Activated T-helper 1 cell treated with Interleukin-2 at 50 U/mL for 16 hours (primary cell): ENCODE results near the gene DYNLT4.
"Not testable (repeated sequence)": the region's sequence is repeated elsewhere in the genome, so short reads cannot be mapped to it uniquely, and the experiment has no call there.

Source experiments
- DNase-seq: peaks from one replicate; pipeline ENCODE4 v3.0.0-alpha.2; 2020; ENCODE audit warnings: low read depth

The DYNLT4 gene

DNA sequence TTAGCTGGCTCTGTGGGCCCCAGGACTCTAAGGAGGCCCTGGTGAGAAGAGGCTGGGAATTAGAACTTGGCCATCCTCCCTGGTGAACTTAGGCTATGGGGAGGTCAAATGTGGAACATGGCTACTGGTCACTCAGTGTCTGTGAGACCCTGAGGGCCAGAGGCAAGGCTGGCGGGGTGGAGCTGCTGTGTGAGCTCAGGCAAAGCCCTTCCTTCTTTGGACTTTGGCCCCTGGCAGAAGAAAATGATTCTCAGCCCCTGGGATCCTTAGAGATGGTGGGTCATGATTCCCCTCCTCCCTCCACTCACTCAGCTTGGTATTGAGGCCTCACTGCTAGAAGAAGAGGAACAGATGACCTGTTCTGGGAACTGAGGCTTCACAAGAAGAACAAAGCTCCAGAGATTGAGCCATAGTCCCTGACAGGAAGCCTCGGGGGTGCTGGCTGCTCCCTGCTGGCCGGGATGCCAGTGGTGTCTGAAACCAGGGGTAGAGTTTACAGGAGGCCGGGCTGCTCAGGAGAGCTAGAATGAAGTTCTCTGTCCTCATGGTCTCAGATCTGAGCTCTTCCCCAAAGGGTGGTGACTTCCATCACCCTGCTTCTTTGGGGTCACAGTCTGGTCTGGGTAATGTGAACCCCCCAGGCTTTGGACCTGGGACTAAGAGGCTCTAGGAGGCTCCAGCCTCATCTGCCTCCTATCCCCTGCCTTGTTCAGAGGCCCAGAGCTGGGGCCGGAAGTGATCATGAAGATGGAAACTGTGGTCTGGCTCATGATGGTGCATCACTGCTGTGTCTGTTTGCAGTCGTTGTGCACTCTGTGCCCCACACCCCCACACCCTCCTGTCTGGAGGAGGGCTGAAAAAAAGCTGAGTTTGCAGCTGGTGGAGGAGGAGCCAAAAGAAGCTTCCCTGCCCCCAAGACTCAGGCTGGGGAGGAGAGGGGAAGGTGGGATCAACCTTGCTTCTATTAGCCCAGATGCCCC lies 2.1 kb upstream of the DYNLT4 start:
- peak; percentile 83 for DNase-seq

DNA sequence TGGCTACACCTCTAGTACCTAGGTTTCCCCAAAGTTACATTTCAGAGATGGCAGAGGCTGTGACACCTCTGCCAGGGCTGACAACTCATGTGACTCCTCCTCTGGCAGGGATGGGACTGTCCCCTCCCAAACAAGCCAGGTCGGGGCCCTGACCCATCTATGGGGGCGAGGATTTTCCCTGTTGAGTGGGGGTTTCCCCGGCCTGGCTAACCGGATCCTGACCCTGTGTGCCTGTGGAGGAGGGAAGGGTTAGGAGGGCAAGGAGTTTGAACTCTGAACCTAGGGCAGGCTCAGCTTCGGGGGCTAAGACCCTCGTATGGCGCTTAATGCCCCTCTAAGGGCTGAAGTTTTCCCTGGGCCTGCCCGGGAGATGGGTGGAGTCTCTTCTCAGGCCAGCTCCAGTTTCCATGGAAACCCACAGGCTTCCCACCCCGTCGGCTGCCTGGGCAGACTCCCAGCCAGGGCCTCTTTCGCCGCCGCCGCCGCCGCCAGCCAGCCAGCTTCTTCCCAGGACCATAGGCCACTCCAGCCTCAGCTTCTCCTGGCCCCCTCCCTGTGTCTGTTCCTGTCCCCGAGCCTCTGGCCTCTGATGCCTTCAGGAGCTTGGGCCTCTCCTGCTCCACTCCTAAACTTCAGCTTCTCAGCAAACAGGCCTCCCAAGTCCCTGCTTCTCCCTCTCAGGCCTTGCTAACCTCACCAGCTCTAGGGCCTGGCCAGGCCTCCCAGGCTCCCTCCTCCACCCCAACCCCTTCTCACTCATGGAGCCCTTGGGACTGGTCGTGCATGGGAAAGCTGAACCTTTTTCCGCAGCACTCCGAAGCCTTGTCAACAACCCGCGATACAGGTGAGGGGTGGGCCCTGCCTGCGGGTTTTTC lies 1.1 kb upstream of the DYNLT4 start, which contains the start of gene BTBD19:
Gene BTBD19 (plus strand): TSS at position 461 of the 875 bp plus-strand sequence. CDS start 298 bp downstream, at position 759.
- DNase-seq, result peak; percentile 46

DNA sequence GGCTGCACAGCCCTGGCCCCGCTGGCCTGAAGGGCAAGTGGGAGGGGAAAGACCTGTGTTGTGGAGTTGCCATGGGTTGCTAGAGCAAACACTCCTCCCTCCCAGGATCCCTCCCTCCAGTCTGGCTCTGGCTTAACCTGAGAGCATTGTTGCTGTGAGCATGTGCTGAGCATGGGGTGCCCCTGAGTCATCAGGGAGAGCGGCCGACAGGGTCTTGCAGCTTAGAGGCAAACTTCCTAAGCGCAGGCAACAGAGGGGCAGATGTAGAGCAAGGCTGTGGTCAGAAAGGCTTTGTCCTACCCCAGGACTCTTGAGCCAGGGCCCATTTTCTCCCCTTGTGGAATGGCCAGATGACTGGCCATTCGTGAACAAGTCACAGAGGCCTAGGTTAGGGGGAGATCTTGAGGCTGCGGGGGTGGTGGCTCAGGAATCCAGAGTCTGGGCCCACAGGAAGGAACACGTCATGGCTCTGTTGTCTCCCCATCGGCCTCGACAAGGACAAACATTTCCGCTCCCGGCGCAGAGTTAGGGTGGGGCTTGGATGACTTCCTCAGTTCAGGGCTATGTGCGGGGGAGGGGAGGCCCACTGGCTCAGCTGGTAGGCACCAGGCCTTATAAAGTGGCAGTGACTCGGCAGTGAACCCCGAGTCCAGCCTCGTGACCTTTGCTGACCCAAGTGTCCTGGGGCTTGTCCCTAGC lies 362 bp upstream of the DYNLT4 start:
- DNase-seq, result peak; percentile 88

DNA sequence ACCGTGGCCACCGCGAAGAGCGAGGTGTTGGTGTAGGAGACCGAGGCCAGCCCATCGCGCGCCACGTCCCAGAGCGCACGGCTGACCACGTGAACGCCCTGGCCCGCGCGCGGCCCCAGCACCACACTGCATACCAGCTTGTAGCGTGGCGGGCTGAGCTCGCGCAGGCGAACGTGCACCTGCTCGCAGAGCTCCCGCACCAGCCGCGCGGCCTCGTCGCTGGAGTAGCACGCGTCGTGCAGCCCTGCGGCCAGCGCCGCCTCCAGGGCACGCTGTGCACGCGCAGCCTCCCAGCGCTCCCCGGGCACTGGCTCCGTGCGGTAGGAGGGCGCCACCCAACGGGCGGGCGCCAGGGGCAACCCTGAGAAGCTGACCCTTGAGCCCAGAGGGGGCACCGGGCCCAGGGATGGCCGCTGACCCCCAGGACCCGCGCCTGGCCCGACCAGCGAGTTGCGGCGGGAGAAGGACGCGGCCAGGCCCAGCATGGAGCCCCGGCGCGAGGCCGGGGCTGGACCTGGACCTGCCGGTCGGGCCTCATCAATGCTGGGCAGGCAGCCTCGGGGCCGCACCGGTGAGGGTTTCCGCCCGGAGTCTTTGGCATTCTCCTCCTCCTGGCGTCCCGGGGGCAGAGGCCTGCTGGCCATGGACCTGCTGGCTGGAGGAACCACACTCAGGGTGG lies 987 bp downstream of the DYNLT4 start:
- DNase-seq, result no peak

DNA sequence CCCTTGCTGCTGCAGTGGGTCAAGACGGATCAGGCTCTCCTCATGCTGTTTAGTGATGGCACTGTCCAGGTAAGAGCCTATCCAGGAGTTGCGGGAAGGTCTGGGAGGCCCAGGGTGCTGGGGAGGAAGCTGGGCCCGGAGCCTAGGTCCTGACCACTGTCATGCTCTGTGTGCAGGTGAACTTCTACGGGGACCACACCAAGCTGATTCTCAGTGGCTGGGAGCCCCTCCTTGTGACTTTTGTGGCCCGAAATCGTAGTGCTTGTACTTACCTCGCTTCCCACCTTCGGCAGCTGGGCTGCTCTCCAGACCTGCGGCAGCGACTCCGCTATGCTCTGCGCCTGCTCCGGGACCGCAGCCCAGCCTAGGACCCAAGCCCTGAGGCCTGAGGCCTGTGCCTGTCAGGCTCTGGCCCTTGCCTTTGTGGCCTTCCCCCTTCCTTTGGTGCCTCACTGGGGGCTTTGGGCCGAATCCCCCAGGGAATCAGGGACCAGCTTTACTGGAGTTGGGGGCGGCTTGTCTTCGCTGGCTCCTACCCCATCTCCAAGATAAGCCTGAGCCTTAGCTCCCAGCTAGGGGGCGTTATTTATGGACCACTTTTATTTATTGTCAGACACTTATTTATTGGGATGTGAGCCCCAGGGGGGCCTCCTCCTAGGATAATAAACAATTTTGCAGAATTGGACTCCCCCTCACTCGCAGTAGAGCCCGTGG lies 1.7 kb downstream of the DYNLT4 start:
- DNase-seq, result no peak

DNA sequence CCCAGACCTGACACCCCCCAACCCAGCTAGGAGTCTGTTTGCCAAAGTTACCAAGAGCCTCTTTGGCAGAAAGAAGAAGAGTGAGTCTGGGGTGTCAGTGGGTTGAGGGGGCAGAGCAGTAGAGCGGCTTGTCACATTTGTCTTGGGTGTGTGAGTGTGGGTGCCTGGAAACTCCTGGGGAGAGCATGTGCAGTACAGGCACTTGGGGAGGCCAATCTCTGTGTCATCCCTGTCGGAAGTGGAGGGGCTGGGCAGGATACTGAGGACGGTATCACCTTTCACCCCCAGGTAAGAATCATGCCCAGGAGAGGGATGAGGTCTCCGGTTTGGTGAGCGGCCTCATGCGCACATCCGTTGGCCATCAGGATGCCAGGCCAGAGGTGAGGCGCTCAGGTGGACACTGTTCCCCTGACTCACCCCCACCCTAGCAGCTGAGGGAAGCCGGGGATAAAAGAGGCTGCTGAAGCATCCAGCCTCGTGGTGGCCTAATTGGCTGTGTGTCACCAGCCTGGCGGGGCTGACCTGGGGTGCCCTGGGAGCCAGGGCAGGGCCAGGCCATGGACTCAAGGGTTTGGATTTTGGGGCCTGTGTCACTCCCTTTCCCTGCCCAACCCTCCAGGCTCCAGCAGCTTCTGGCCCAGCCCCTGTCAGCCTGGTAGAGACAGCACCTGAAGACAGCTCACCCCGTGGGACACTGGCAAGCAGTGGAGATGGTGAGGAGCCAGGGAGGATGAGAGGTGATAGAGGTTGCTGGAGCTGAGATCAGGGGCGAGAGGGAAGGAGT lies 3.6 kb downstream of the DYNLT4 start:
- no peak for DNase-seq

DNA sequence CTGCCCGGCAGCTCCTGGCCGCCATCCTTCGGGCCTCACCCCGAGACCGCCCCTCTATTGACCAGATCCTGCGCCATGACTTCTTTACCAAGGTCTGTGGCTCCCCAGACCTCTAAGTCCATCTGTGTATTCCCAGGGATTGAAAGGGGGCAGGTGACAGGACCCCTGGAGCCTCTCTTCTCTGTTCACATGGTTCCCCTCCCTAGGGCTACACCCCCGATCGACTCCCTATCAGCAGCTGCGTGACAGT lies 4.2 kb downstream of the DYNLT4 start:
- no peak for DNase-seq

DNA sequence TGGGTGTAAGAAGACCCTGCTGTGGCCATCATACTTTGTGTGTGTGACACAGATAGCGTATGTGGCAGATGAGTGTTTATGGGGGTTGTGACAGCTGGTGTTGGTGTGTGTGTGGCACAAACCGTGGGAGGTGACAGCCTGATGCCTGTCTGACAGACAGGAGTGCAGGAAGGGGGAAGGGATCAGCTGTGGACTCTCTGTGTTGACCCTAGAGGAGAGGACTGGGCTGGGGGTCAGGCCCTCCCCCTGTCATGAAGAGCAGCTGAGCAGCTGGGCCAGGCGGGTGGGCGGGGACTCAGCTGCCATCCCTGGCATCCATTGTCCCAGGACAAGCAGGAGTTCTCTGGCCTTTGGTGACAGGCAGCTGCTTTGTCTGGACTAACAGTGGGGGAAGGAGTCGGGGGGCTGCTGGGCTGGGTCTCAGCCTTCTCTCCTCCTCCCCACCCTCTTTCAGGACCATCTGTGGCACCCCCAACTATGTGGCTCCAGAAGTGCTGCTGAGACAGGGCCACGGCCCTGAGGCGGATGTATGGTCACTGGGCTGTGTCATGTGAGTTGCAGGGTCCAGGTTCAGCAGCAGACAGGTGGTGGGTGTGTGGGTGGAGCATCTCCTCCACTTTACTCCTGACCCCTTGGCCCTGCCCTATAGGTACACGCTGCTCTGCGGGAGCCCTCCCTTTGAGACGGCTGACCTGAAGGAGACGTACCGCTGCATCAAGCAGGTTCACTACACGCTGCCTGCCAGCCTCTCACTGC lies 4.7 kb downstream of the DYNLT4 start:
- no peak for DNase-seq

DNA sequence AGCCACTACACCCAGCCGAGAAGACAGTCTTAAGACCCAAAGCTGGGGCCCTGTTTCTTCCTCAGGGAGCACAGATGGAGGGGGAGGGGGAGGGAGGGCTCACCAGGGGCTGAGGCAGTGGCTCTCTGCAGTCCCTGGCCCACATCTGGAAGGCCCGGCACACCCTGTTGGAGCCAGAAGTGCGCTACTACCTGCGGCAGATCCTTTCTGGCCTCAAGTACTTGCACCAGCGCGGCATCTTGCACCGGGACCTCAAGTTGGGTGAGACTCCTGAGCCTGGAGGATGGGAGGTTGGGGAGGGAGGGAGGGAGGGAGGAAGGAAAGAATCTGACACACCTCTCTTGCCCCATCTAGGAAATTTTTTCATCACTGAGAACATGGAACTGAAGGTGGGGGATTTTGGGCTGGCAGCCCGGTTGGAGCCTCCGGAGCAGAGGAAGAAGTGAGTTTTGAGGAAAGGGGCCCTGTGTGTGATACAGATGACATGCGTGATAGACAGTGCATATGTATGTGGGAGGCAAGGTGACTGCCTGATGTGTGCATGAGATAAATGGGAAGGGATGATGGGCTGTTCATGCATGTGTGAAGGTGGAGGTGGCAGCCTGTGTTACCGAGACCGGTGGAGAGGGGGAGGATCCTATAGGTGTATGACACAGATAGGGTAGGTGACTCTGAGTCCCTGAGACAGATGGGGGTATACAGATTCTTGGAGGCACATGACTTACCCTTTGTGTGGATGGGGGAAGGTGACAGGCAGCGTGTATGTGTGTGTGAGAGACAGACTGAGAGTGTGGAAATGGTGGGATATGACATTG lies 5.5 kb downstream of the DYNLT4 start:
- no peak for DNase-seq

DNA sequence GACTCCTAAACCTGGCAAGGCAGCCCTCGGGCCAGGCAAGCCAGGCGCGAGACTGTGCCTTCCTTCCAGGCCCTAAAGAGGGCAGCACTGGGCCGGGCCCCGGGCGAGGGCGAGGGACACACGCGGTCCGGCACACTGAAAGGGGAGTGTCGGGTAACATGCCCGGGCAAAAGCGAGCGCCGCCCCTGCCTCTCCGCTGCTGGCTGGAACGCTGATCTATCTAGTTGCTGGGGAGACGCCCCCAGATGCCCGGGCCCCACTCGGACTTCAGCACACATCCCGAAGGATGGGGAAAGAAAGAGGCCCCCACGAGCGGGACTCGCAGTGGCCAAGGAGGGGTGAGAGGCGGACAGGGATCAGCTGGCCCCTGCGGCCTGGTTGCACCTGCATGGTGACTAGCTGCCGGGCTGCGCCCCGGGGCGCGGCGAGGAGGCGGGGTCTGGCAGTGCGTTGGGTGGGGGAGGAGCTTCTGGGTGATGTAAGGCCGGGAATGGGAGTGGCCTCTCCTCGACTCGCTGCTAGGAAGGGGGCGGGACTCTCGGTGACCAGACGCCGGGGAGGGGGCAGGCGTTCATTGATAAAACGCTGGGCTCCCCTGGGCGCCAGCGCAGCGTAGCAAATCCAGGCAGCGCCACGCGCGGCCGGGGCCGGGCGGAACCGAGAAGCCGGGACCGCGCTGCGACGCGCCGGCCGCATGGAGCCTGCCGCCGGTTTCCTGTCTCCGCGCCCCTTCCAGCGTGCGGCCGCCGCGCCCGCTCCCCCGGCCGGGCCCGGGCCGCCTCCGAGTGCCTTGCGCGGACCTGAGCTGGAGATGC lies 7.2 kb downstream of the DYNLT4 start, which contains the start of gene PLK3:
Gene PLK3 (plus strand): TSS at position 608 of the 815 bp plus-strand sequence. CDS start 87 bp downstream, at position 695.
- peak; percentile 97 for DNase-seq

DNA sequence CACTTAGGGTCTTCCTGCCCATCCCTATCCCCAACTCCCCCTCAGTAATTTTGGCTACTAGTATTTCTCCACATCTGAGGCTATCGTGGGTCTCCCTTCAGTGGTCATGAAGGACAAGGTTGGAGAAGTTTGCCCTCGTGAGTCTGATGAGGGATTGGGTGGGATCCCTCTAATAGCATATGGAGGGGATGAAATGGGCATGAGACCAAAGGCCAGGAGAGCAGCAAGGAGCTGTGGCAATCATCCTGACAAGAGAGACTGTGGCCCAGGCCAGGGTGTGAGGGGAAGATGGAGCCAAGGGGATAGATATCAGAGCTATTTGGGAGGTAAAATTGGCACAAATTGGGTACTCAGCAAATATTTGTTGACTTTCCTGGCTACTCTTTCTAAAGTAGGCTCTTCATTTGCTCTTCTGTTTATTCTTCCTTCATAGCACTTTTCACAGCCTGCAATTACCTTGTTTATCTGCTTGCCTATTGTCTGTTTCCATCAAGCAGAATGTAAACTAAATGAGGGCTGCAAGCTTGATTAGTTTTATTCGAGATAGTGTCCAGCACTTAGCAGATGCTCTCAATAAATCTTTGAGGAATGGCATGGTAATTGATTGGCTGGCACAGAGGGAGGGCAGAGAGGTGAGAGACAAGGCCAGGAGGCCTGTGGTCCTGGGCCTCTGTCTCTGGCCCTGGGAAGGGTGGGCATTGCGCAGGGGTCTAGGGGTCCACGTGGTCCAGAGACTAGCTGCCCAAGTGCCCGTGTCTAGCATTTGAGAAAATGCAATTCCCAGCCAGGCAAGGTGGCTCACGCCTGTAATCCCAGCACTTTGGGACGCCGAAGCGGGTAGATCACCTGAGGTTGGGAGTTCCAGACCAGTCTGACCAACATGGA lies 8.4 kb downstream of the DYNLT4 start:
- DNase-seq, result no peak

DNA sequence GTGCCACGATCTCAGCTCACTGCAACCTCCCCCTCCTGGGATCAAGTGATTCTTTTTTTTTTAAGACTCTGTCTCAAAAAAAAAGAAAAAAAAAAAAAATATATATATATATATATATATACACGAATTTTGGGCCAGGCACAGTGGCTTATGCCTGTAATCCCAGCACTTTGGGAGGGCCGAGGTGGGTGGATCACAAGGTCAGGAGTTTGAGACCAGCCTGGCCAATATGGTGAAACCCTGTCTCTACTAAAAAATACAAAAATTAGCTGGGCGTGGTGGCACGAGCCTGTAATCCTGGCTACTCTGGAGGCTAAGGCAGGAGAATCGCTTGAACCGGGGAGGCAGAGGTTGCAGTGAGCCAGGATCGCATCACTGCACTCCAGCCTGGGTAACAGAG lies 9.3 kb downstream of the DYNLT4 start:
- DNase-seq, result not testable (repeated sequence)

DNA sequence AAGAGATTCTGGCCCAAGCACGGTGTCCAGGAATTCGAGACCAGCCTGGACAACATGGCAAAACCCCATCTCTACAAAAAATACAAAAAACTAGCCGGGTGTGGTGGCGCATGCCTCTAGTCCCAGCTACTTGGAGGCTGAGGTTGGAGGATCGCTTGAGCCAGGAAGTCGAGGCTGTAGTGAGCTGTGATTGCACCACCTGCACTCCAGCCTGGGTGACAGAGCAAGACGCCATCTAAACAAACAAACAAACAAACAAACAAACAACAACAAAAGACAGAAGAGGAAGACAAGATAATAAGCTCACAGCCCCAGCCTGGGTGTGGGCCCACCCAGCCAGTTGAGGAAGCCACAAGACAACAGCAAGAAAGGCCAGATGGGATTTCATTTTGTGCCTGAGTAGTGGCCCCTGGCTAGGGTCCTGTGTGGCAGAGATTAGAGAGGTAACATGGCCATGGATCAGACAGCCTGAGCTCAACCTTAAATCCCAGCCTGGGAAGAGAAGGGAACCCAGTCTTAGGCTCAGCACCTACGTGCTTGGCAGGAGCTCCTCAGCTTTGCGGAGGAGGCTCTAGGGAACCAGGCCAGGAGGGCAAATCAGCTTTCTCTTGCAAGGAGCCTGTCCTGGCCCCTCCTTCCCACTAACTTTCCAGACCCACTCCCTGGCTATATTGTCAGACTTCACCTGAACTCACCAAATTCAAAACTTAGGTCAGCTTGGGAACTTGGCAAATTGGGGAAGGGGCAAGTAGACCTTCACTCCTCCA lies 14.2 kb downstream of the DYNLT4 start:
- no peak for DNase-seq

DNA sequence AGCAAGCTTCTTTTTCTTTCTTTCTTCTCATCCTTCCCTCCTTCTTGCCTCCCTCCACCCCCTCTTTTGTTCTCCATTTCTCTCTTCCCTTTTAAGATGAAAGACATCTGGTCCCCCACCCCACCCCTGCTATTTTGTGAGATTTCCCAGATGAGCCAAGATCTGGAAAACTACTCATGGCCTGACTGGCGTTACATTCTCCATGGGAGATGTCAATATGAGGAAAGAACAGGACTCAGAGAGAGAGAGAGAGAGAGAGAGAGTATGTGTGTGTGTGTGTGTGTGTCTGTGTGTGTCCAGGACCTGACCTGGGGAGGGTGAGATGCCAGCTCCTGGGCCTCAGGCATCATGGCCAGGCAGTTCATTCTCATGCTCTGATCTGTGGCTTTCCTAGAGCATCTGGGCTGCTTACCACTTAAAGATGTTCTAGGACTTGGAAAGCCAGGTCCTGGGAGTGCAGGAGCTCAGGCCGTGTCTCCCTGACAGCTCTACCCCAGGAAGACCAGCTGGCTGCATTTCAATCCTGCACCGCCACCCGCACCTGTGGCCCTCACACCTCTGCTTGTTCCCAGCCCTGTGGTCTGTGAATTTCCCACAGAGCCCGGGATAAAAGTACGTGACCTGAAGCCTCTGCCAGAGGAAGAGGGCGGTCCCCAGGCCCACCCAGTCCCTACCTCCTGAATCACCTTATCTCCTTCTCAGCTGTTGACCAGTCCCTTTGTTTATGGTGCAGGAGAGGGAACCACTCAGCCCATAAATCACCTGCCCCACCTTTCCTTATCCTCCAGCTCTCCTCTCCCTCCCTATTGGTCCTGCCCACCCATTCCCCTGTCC lies 16.0 kb downstream of the DYNLT4 start:
- no peak for DNase-seq
